ENCODE measurements around the gene KIFAP3.

- TF ChIP-seq CTCF (IDR thresholded peaks at IDR 0.05) (no peak), POLR2AphosphoS5 (IDR thresholded peaks at IDR 0.05) (no peak)
Measured at GRCh38 chr1:169885207-169885606, 189.3 kb downstream of the KIFAP3 start.

Measured in suprapubic skin (tissue), 3 donors.